H9 (cell line): Measurements from ENCODE around the gene RWDD2A. TPM values are rescaled to one million over a fixed set of nuclear protein-coding genes. Genes with fewer than 3 reads are reported as not detected.

Experiments used
- DNase-seq: peaks from one replicate; pipeline ENCODE4 v3.0.0-alpha.2; 2017
- H2AFZ ChIP-seq: one replicate; pipeline ENCODE4 v1.6.1; 2013; ENCODE audit warnings: mild to moderate bottlenecking, low read length, control low read depth, moderate library complexity
- H2AK5ac ChIP-seq: 2 replicates; pipeline ENCODE4 v1.6.1; 2013; ENCODE audit warnings: low read length, control low read depth, mixed read lengths; ENCODE audit not compliant: insufficient read length
- H2BK120ac ChIP-seq: one replicate; pipeline ENCODE4 v1.6.1; 2013; ENCODE audit warnings: low read depth, mild to moderate bottlenecking, low read length, control low read depth, inconsistent platforms; ENCODE audit not compliant: poor library complexity, severe bottlenecking
- H2BK12ac ChIP-seq: 2 replicates; pipeline ENCODE4 v1.6.1; 2013; ENCODE audit warnings: low read length, control low read depth, mixed read lengths, low read depth; ENCODE audit not compliant: insufficient read length
- H2BK15ac ChIP-seq: 2 replicates; pipeline ENCODE4 v1.6.1; 2013; ENCODE audit warnings: low read depth, low read length, control low read depth
- H2BK20ac ChIP-seq: one replicate; pipeline ENCODE4 v1.6.1; 2013; ENCODE audit warnings: low read depth, mild to moderate bottlenecking, low read length, control low read depth, inconsistent platforms; ENCODE audit not compliant: poor library complexity, severe bottlenecking
- H2BK5ac ChIP-seq: 2 replicates; pipeline ENCODE4 v1.6.1; 2013; ENCODE audit warnings: low read length, control low read depth, mixed read lengths; ENCODE audit not compliant: insufficient read length
- H3K14ac ChIP-seq: 2 replicates; pipeline ENCODE4 v1.6.1; 2013; ENCODE audit warnings: low read length, control low read depth; ENCODE audit not compliant: insufficient read depth
- H3K18ac ChIP-seq: 2 replicates; pipeline ENCODE4 v1.6.1; 2013; ENCODE audit warnings: low read depth, mild to moderate bottlenecking, mixed read lengths, low read length, control low read depth; ENCODE audit not compliant: insufficient read length
- H3K23ac ChIP-seq: 2 replicates; pipeline ENCODE4 v1.6.1; 2013; ENCODE audit warnings: low read length, control low read depth, mixed read lengths, low read depth; ENCODE audit not compliant: insufficient read length
- H3K23me2 ChIP-seq: 2 replicates; pipeline ENCODE4 v1.6.1; 2013; ENCODE audit warnings: low read depth, mild to moderate bottlenecking, mixed read lengths, low read length, control low read depth; ENCODE audit not compliant: insufficient read length, poor library complexity, severe bottlenecking
- H3K27ac ChIP-seq: 2 replicates; pipeline ENCODE4 v1.5.1; 2013; ENCODE audit warnings: low read length, control low read depth, mixed read lengths, low read depth; ENCODE audit not compliant: insufficient read length
- H3K27me3 ChIP-seq: 2 replicates; pipeline ENCODE4 v1.6.1; 2013; ENCODE audit warnings: low read length, control low read depth, inconsistent platforms; ENCODE audit not compliant: insufficient read depth
- H3K4ac ChIP-seq: 2 replicates; pipeline ENCODE4 v1.6.1; 2013; ENCODE audit warnings: low read depth, mild to moderate bottlenecking, control low read depth, inconsistent platforms, low read length, moderate library complexity
- H3K4me1 ChIP-seq: 2 replicates; pipeline ENCODE4 v1.6.1; 2013; ENCODE audit warnings: low read length, control low read depth, inconsistent platforms; ENCODE audit not compliant: insufficient read depth
- H3K4me2 ChIP-seq: 2 replicates; pipeline ENCODE4 v1.6.1; 2013; ENCODE audit warnings: low read length, control low read depth, mixed read lengths; ENCODE audit not compliant: insufficient read length, insufficient read depth
- H3K56ac ChIP-seq: 2 replicates; pipeline ENCODE4 v1.6.1; 2013; ENCODE audit warnings: low read depth, mild to moderate bottlenecking, mixed read lengths, low read length, control low read depth; ENCODE audit not compliant: insufficient read length
- H3K79me1 ChIP-seq: 2 replicates; pipeline ENCODE4 v1.6.1; 2013; ENCODE audit warnings: low read depth, mild to moderate bottlenecking, moderate library complexity, low read length, control low read depth, inconsistent platforms; ENCODE audit not compliant: insufficient read depth, poor library complexity, severe bottlenecking
- H3K79me2 ChIP-seq: 2 replicates; pipeline ENCODE4 v1.6.1; 2013; ENCODE audit warnings: low read length, control low read depth, inconsistent platforms; ENCODE audit not compliant: insufficient read depth
- H3K9ac ChIP-seq: 2 replicates; pipeline ENCODE4 v1.6.1; 2013; ENCODE audit warnings: low read length, control low read depth, mixed read lengths; ENCODE audit not compliant: insufficient read length; ENCODE audit errors: extremely low read depth
- H3K9me3 ChIP-seq: one replicate; pipeline ENCODE4 v1.6.1; 2013; ENCODE audit warnings: low read depth, low read length, inconsistent platforms; ENCODE audit not compliant: control insufficient read depth
- H3T11ph ChIP-seq: one replicate; pipeline ENCODE4 v1.6.1; 2013; ENCODE audit warnings: mild to moderate bottlenecking, low read length, control low read depth, inconsistent platforms
- H4K20me1 ChIP-seq: one replicate; pipeline ENCODE4 v1.6.1; 2013; ENCODE audit not compliant: control insufficient read depth, insufficient read length, insufficient read depth
- H4K5ac ChIP-seq: 2 replicates; pipeline ENCODE4 v1.6.1; 2013; ENCODE audit warnings: low read depth, mild to moderate bottlenecking, mixed read lengths, low read length, control low read depth; ENCODE audit not compliant: insufficient read length
- H4K8ac ChIP-seq: replicated peaks from 2 replicates; pipeline ENCODE4 v1.6.1; 2013; ENCODE audit warnings: low read length, control low read depth, mixed read lengths, low read depth; ENCODE audit not compliant: insufficient read length
- H4K91ac ChIP-seq: 2 replicates; pipeline ENCODE4 v1.6.1; 2013; ENCODE audit warnings: low read depth, mild to moderate bottlenecking, moderate library complexity, mixed read lengths, low read length, control low read depth; ENCODE audit not compliant: insufficient read length
- H3K27ac Mint-ChIP-seq, 3 experiments: 2 replicates in 2 of 3; 3 replicates in 1 of 3; pipeline ENCODE4 v1.8.0; 2020 to 2021; ENCODE audit warnings: mixed read lengths in 3 of 3, mild to moderate bottlenecking in 1 of 3, moderate library complexity in 1 of 3
- H3K27me3 Mint-ChIP-seq: 2 replicates; pipeline ENCODE4 v1.8.0; 2021; ENCODE audit warnings: low read depth, mild to moderate bottlenecking, moderate library complexity, mixed read lengths
- H3K36me3 Mint-ChIP-seq, 3 experiments: 2 replicates in 2 of 3; 3 replicates in 1 of 3; pipeline ENCODE4 v1.8.0; 2020 to 2021; ENCODE audit warnings: low read depth in 3 of 3, mixed read lengths in 3 of 3; ENCODE audit not compliant: insufficient read depth in 1 of 3
- H3K4me1 Mint-ChIP-seq, 2 experiments: 2 replicates each; pipeline ENCODE4 v1.8.0; 2020; ENCODE audit warnings: mixed read lengths in 2 of 2
- H3K4me3 Mint-ChIP-seq, 2 experiments: 2 replicates in 1 of 2; 3 replicates in 1 of 2; pipeline ENCODE4 v1.8.0; 2020 to 2021; ENCODE audit warnings: mild to moderate bottlenecking in 2 of 2, mixed read lengths in 2 of 2, moderate library complexity in 1 of 2
- H3K9me3 Mint-ChIP-seq, 2 experiments: 2 replicates in 1 of 2; 3 replicates in 1 of 2; pipeline ENCODE4 v1.8.0; 2020; ENCODE audit warnings: mild to moderate bottlenecking in 2 of 2, mixed read lengths in 2 of 2, moderate library complexity in 1 of 2
- CTCF ChIP-seq: fragments of 200-600 bp; sonication (generic); conservative IDR thresholded peaks from 3 replicates; pipeline ENCODE4 v1.8.0; 2021; ENCODE audit warnings: antibody characterized with exemption, mild to moderate bottlenecking
- WGBS: extraction: QIAGEN DNeasy Blood & Tissue Kit; methylation state at CpG from one replicate; pipeline ENCODE4 v1.1.7; 2013; ENCODE audit warnings: missing lambda C conversion rate, low lambda C conversion rate, mixed read lengths; ENCODE audit not compliant: insufficient read length; ENCODE audit errors: extremely low coverage; 5-methylcytosine and 5-hydroxymethylcytosine counted together
- total RNA-seq: library from RNA; stranded (reverse); gene quantifications from 2 replicates; pipeline ENCODE4 v1.2.1, GENCODE V29; 2021

The RWDD2A gene
- total RNA-seq, 1 experiment from 2014 or later, result 3.2 TPM

- no peak overlapping the region for H3K56ac ChIP-seq
- H3K27ac ChIP-seq, result peak overlapping the region; percentile 32
- H2BK15ac ChIP-seq, result no peak overlapping the region
- Mint-ChIP-seq H3K4me1 (no peaks in the 10 kb centered on the region), H3K27ac (no peak overlapping the region), H3K4me3 (no peak overlapping the region), H3K27me3 (no peaks in the 10 kb centered on the region), H3K9me3 (no peaks in the 10 kb centered on the region), H3K36me3 (peaks cover 4 to 45% (median 28%) of the 10 kb centered on the region in 3 experiments; a peak in 6 of 7 replicates)
- no peaks in the 10 kb centered on the region for H3K4me1 ChIP-seq
- H4K5ac ChIP-seq, result no peak overlapping the region
- H3K79me1 ChIP-seq, result no peaks in the 10 kb centered on the region
- TF ChIP-seq CTCF, result no peak
- H3K23me2 ChIP-seq, result no peaks in the 10 kb centered on the region
- no peak overlapping the region for H3K9ac ChIP-seq
- no peaks in the 10 kb centered on the region; the same call in 1 of the 2 replicates for H3K27me3 ChIP-seq
- no peak overlapping the region for H2AFZ ChIP-seq
- H4K20me1 ChIP-seq, result no peaks in the 10 kb centered on the region
- no peak overlapping the region for H2BK20ac ChIP-seq
- no peak overlapping the region for H3K14ac ChIP-seq
- H4K8ac ChIP-seq, result no peak overlapping the region
- no peak overlapping the region for H3K4me2 ChIP-seq
- no peaks in the 10 kb centered on the region for H3K9me3 ChIP-seq
- no peak overlapping the region for H2BK12ac ChIP-seq
- H3T11ph ChIP-seq, result no peak overlapping the region
- H3K4ac ChIP-seq, result no peak overlapping the region
- no peak overlapping the region for H4K91ac ChIP-seq
- H3K18ac ChIP-seq, result no peak overlapping the region
- WGBS, result no CpG with 5 or more reads among the region's 1 CpG
- H2AK5ac ChIP-seq, result no peak overlapping the region
- H3K79me2 ChIP-seq, result no peaks in the 10 kb centered on the region
- no peak overlapping the region for H2BK5ac ChIP-seq
- no peak for DNase-seq
- H2BK120ac ChIP-seq, result no peak overlapping the region
- no peak overlapping the region for H3K23ac ChIP-seq
These were observed 33.0 kb upstream of the RWDD2A start for GRCh38 chr6:83160167-83160566.
